ENCODE measurements around the gene TWNK. TPM values are rescaled to one million over a fixed set of nuclear protein-coding genes. Genes with fewer than 3 reads are reported as not detected.

TWNK gene
- total and polyA plus RNA-seq, 2 of the 4 experiments (the other 2 are of a cell fraction) = 7.7 to 8.8 TPM

DNA sequence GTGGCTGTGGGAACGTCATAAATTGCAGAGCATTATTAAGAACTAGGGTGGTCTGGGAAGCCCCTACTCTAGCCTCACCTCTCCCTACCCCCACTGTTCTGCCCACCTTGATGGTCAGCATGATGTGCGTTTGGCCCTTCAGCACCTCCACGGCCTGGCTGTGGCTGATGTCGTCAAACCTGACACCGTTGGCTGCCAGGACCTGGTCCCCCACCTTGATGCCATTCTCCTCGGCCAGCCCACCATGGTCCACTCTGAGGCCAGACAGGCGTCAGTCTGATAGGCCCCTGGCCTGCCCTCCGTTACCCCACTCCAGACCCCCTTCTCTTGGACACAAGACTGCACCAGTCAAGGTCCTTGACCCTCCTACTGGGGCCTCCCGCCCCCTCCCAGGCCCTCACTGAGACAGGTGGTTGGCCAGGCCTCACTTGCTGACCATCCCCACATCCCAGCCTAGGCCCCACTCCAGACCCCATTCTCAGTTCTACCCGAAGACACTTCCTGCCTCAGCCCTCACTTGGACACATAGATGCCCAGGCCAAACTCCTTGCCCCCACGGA lies 34.4 kb downstream of the TWNK start:
- dilution Hi-C loops (cut with HindIII; ENCODE audit: low sequenced_read_pairs, unreplicated experiment) = no loop called here
- 71% methylated on average over 4 of the region's 11 CpGs; no CpG with 5 or more reads in 1 of the 2 experiments for WGBS, 2 experiments (ENCODE audit: extremely low coverage in 2 of 2, insufficient read length in 1 of 2)
- H2AK5ac ChIP-seq (ENCODE audit: low read depth, low read length) = no peak overlapping the region; the same call in 1 of the 2 replicates
- no peak overlapping the region for H3K9ac ChIP-seq (ENCODE audit: low read depth, low read length)
- H3K4me2 ChIP-seq (ENCODE audit: low read depth, low read length) = no peak overlapping the region
- intact Hi-C loops (cut with micrococcal nuclease) = no loop called here
- H3K9me3 ChIP-seq (ENCODE audit: control insufficient read depth, insufficient read depth, low read length) = no peaks in the 10 kb centered on the region
- H2AFZ ChIP-seq (replicated peaks; ENCODE audit: low read length, poor library complexity) = no peak overlapping the region
- no peak overlapping the region for H3K27ac ChIP-seq (ENCODE audit: insufficient read depth, low read length)
- no peaks in the 10 kb centered on the region; the same call in 1 of the 2 replicates for H3K4me1 ChIP-seq (ENCODE audit: control insufficient read depth, insufficient read depth, low read length)
- in situ Hi-C loops (cut with MboI; ENCODE audit: low sequenced_read_pairs) = no loop called here
- H4K8ac ChIP-seq (ENCODE audit: low read depth in 2 of 2, low read length in 2 of 2) = no peak overlapping the region
- no TSS peak for BruUV-seq (replicated peaks)
- ChIA-PET POLR2A (ENCODE audit: unreplicated experiment) (no interaction called here), CTCF (no interaction called here)
- H3K9me1 ChIP-seq (ENCODE audit: insufficient read depth, low read length) = no peaks in the 10 kb centered on the region
- no peak overlapping the region for H2BK20ac ChIP-seq (ENCODE audit: low read depth, low read length)
- H3K56ac ChIP-seq (ENCODE audit: extremely low read depth, insufficient read depth, low read length) = no peak overlapping the region; the same call in 1 of the 2 replicates
- no peak overlapping the region for H4K5ac ChIP-seq (ENCODE audit: low read depth, low read length)
- H4K20me1 ChIP-seq (ENCODE audit: insufficient read depth, low read length) = no peaks in the 10 kb centered on the region
- no peak overlapping the region for H2BK15ac ChIP-seq (ENCODE audit: low read depth, low read length)
- H3K79me1 ChIP-seq (ENCODE audit: low read depth in 1 of 2, low read length in 2 of 2) = no peaks in the 10 kb centered on the region
- peaks cover 1% of the 10 kb centered on the region; the same call in 1 of the 2 replicates for H3K27me3 ChIP-seq (ENCODE audit: control insufficient read depth, insufficient read depth, low read length)
- H3K4ac ChIP-seq (ENCODE audit: low read depth, low read length) = no peak overlapping the region
- no peak overlapping the region for H3K23ac ChIP-seq (ENCODE audit: low read depth, low read length)
- no peak overlapping the region for H3K18ac ChIP-seq (ENCODE audit: low read depth, low read length)
- no peak overlapping the region for H2BK120ac ChIP-seq (ENCODE audit: low read depth, low read length)
- TF ChIP-seq RAD21 (IDR thresholded peaks at IDR 0.05; ENCODE audit: low read length) = no peak
- TF ChIP-seq FOS (IDR thresholded peaks at IDR 0.05; ENCODE audit: low read depth, low read length) = no peak
- TF ChIP-seq POLR2A (IDR thresholded peaks at IDR 0.05; ENCODE audit: low read depth, low read length) = no peak
- no peak for TF ChIP-seq MXI1 (IDR thresholded peaks at IDR 0.05; ENCODE audit: borderline replicate concordance, low read depth, low read length)
- no peak overlapping the region for H3K14ac ChIP-seq (replicated peaks; ENCODE audit: low read depth, low read length)
- no peak for ATAC-seq (ENCODE audit: low read depth)
- no peak for DNase-seq
- H3K4me3 ChIP-seq (ENCODE audit: insufficient read depth, low read depth, low read length) = no peak overlapping the region
- no peak overlapping the region for H2AK9ac ChIP-seq (replicated peaks; ENCODE audit: low read depth, low read length, poor library complexity)
- H2BK5ac ChIP-seq (ENCODE audit: low read depth, low read length, poor library complexity, severe bottlenecking) = no peak overlapping the region
- no peaks in the 10 kb centered on the region for H3K36me3 ChIP-seq (ENCODE audit: control insufficient read depth, insufficient read depth, low read length)
- H4K91ac ChIP-seq (ENCODE audit: insufficient read depth, low read depth, low read length) = no peak overlapping the region
